ENCODE measurements around the gene PIAS1. TPM values are rescaled to one million over a fixed set of nuclear protein-coding genes. Genes with fewer than 3 reads are reported as not detected.
A peak's percentile ranks its signal among the peaks of the same experiment; 100 is the strongest.

Gene PIAS1
- total and polyA plus RNA-seq, 9 of the 15 experiments (the other 6 are each of a cell fraction or from before 2014, with no cell fraction given): 18.0 to 59.1 (median 28.5) TPM

DNA sequence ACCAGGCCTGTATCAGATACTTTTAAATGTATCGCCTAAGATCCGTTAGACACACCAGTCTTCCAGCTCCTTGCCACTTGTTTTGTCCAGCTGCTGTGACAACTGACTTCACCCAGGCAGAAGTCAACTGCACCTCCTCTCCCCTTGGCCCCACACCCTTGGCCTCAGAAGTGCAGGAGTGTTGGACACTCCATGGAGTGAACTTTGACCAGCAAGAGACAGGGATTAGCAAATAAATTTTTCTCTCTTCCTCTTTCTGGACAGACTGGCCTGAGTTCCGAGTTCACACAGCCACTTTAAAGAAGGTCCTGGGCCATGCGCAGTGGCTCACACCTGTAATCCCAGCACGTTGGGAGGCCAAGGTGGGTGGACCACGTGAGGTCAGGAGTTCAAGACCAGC, 178.3 kb downstream of the PIAS1 start:
- Histone ChIP-seq H3K9me3 (replicated peaks; ENCODE audit: control insufficient read depth, insufficient read depth, low read depth, low read length) (no peaks in the 10 kb centered on the region), H3K9ac (ENCODE audit: insufficient read depth in 1 of 2, low read depth in 2 of 2, low read length in 2 of 2) (no peak overlapping the region), H3K4me1 (replicated peaks in 1 of 2; ENCODE audit: control insufficient read depth in 2 of 2, insufficient read depth in 2 of 2, low read length in 2 of 2) (peaks cover 29 to 36% of the 10 kb centered on the region in 2 experiments), H3K4me3 (no peak overlapping the region), H3K27me3 (ENCODE audit: control insufficient read depth in 2 of 2, insufficient read depth in 2 of 2, low read length in 2 of 2) (no peaks in the 10 kb centered on the region), H3K36me3 (ENCODE audit: control insufficient read depth, insufficient read depth, low read length) (peaks cover 10% of the 10 kb centered on the region; the same call in 2 of the 3 replicates), H3K9me1 (ENCODE audit: control insufficient read depth, insufficient read depth, low read length) (no peaks in the 10 kb centered on the region), H3K27ac (ENCODE audit: extremely low read depth, low read depth, low read length) (no peak overlapping the region), H3K4me2 (ENCODE audit: insufficient read depth, low read length) (no peak overlapping the region), H4K20me1 (replicated peaks; ENCODE audit: control insufficient read depth, insufficient read depth, low read length) (peaks cover 12% of the 10 kb centered on the region; the same call in 1 of the 2 replicates), H2AFZ (ENCODE audit: low read depth, low read length) (no peak overlapping the region), H3K79me2 (ENCODE audit: control insufficient read depth, insufficient read depth, low read length) (peaks cover 20% of the 10 kb centered on the region)
- ATAC-seq: no peak
- intact Hi-C loops (cut with micrococcal nuclease): no loop called here
- CTCF ChIA-PET (ENCODE audit: low intra/inter-chr PET ratio): no interaction called here
- no peak for DNase-seq (ENCODE audit: extremely low read depth in 1 of 4, low spot score in 3 of 4)
- no TSS peak for BruUV-seq (replicated peaks)
- POLR2A ChIA-PET: interaction anchor here (1.0 to 1.6 kb wide), 2 partner anchors 12 to 14 kb away, joined by 3 to 4 read pairs; no protein-coding TSS in a partner anchor
- TF ChIP-seq NFIC (IDR thresholded peaks at IDR 0.05) (no peak), SPI1 (IDR thresholded peaks at IDR 0.05; ENCODE audit: borderline replicate concordance, low read depth, low read length) (peak; percentile 37; the same call in 1 of the 2 replicates)
- FAIRE-seq: no peak
- 75% methylated on average over 6 of the region's 6 CpGs for WGBS (ENCODE audit: insufficient coverage, low coverage, missing lambda C conversion rate)
- in situ Hi-C loops (cut with MboI): no loop called here

DNA sequence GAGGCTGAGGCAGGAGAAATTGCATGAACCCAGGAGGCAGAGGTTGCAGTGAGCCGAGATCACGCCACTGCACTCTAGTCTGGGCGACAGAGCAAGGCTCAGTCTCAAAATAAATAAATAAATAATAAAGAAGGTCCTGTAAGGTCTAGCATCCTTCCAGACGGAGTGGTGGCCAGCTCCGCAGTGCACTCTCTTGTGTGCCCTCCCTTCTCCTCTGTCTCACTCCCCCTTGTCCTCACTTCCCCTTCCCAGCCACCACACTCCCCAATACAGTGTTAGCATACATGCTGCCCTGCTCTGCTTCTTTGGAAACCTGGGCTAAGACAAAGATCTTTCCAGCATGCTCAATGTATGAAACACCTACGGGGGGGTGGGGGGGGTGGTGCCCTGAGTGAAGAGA, 178.8 kb downstream of the PIAS1 start:
- BruUV-seq (replicated peaks): no TSS peak
- Histone ChIP-seq H3K9me1 (ENCODE audit: control insufficient read depth, insufficient read depth, low read length) (no peaks in the 10 kb centered on the region), H4K20me1 (replicated peaks; ENCODE audit: control insufficient read depth, insufficient read depth, low read length) (peaks cover 7% of the 10 kb centered on the region; the same call in 1 of the 2 replicates), H3K4me3 (no peak overlapping the region), H3K9ac (ENCODE audit: insufficient read depth in 1 of 2, low read depth in 2 of 2, low read length in 2 of 2) (no peak overlapping the region), H3K36me3 (ENCODE audit: control insufficient read depth, insufficient read depth, low read length) (peaks cover 7% of the 10 kb centered on the region; the same call in 2 of the 3 replicates), H3K27ac (ENCODE audit: extremely low read depth, low read depth, low read length) (no peak overlapping the region), H3K4me1 (replicated peaks in 1 of 2; ENCODE audit: control insufficient read depth in 2 of 2, insufficient read depth in 2 of 2, low read length in 2 of 2) (peaks cover 24 to 31% of the 10 kb centered on the region in 2 experiments), H3K79me2 (ENCODE audit: control insufficient read depth, insufficient read depth, low read length) (peaks cover 16% of the 10 kb centered on the region), H3K27me3 (ENCODE audit: control insufficient read depth in 2 of 2, insufficient read depth in 2 of 2, low read length in 2 of 2) (no peaks in the 10 kb centered on the region), H2AFZ (ENCODE audit: low read depth, low read length) (no peak overlapping the region), H3K4me2 (ENCODE audit: insufficient read depth, low read length) (no peak overlapping the region), H3K9me3 (replicated peaks; ENCODE audit: control insufficient read depth, insufficient read depth, low read depth, low read length) (no peaks in the 10 kb centered on the region)
- WGBS (ENCODE audit: insufficient coverage, low coverage, missing lambda C conversion rate): 88% methylated on average over 6 of the region's 6 CpGs
- intact Hi-C loops (cut with micrococcal nuclease): no loop called here
- ChIA-PET POLR2A (interaction anchor here (0.6 to 1.6 kb wide), 3 partner anchors 13 to 44 kb away, joined by 3 to 4 read pairs (median 3); no protein-coding TSS in a partner anchor), CTCF (ENCODE audit: low intra/inter-chr PET ratio) (no interaction called here)
- no peak for DNase-seq (ENCODE audit: extremely low read depth in 1 of 4, low spot score in 3 of 4)
- FAIRE-seq: no peak
- in situ Hi-C loops (cut with MboI): no loop called here
- no peak for ATAC-seq
- TF ChIP-seq CHCHD3 (CRISPR knock-in tag; IDR thresholded peaks at IDR 0.05): no peak
- TF ChIP-seq SPI1 (IDR thresholded peaks at IDR 0.05; ENCODE audit: borderline replicate concordance, low read depth, low read length): peak; percentile 50; the same call in 1 of the 2 replicates

Data from K562 (cell line).